Measurements from ENCODE around the gene C2orf78. TPM values are rescaled to one million over a fixed set of nuclear protein-coding genes. Genes with fewer than 3 reads are reported as not detected.

C2orf78 gene
- polyA plus RNA-seq, 1 of the 3 experiments (the other 2 are of a cell fraction): 0.02 TPM

- WGBS (ENCODE audit: low lambda C conversion rate): 84% methylated on average over 1 of the region's 1 CpG
Observed at GRCh38 chr2:73842739-73843019, 58.7 kb downstream of the C2orf78 start.

GRCh38 chr2:73844087-73844486, 60.1 kb downstream of the C2orf78 start:
- WGBS (ENCODE audit: low lambda C conversion rate): 85% methylated on average over 2 of the region's 2 CpGs

More at GRCh38 chr2:73842739-73843019, 58.7 kb downstream of the C2orf78 start:
- Histone ChIP-seq H3K4me2 (no peak overlapping the region), H3K4me3 (ENCODE audit: low read depth in 2 of 2, low read length in 1 of 2) (no peak overlapping the region), H2AFZ (ENCODE audit: low read depth) (no peak overlapping the region), H3K9ac (no peak overlapping the region), H3K4me1 (ENCODE audit: control insufficient read depth in 1 of 2, insufficient read depth in 2 of 2, low read depth in 1 of 2, low read length in 1 of 2) (peaks cover 0 to 9% of the 10 kb centered on the region in 2 experiments; a peak in 1 of 4 replicates), H3F3A (replicated peaks; ENCODE audit: insufficient read depth) (no peaks in the 10 kb centered on the region), H3K9me3 (no peaks in the 10 kb centered on the region), H3K9me2 (no peaks in the 10 kb centered on the region), H3K27me3 (ENCODE audit: insufficient read depth) (no peaks in the 10 kb centered on the region), H4K20me1 (ENCODE audit: insufficient read depth) (no peaks in the 10 kb centered on the region), H3K36me3 (replicated peaks in 1 of 2; ENCODE audit: control insufficient read depth in 1 of 2, insufficient read depth in 2 of 2, low read length in 1 of 2) (peaks cover 39 to 61% of the 10 kb centered on the region in 2 experiments), H3K79me2 (ENCODE audit: insufficient read depth) (peaks cover 17% of the 10 kb centered on the region; the same call in 1 of the 2 replicates), H3K27ac (ENCODE audit: low read depth in 2 of 2, low read length in 1 of 2) (no peak overlapping the region)
- no peak for DNase-seq
- POLR2A ChIA-PET: no interaction called here
- CTCF ChIA-PET: no interaction called here
- TF ChIP-seq MAX (IDR thresholded peaks at IDR 0.05; ENCODE audit: low read depth) (no peak), PBX3 (IDR thresholded peaks at IDR 0.05) (no peak)

GRCh38 chr2:73850009-73850408, 66.0 kb downstream of the C2orf78 start:
- POLR2A ChIA-PET: no interaction called here
- TF ChIP-seq FOXM1 (IDR thresholded peaks at IDR 0.05; ENCODE audit: low read depth): no peak
- TF ChIP-seq USF2 (IDR thresholded peaks at IDR 0.05; ENCODE audit: borderline replicate concordance, low read depth, low read length): no peak
- no peak for TF ChIP-seq GABPA (IDR thresholded peaks at IDR 0.05; ENCODE audit: low read depth)
- no peak for TF ChIP-seq MAX (IDR thresholded peaks at IDR 0.05; ENCODE audit: low read depth)
- no peak for TF ChIP-seq SIN3A (IDR thresholded peaks at IDR 0.05; ENCODE audit: borderline replicate concordance, low read depth, low read length)
- no peak for TF ChIP-seq CHD2 (IDR thresholded peaks at IDR 0.05; ENCODE audit: low read length, partially characterized antibody)
- no peak for TF ChIP-seq TEAD4 (IDR thresholded peaks at IDR 0.05; ENCODE audit: borderline replicate concordance, insufficient read depth)
- TF ChIP-seq YY1 (IDR thresholded peaks at IDR 0.05; ENCODE audit: low read depth): no peak
- TF ChIP-seq NRF1 (IDR thresholded peaks at IDR 0.05; ENCODE audit: low read depth, low read length): no peak
- TF ChIP-seq REST (IDR thresholded peaks at IDR 0.05; ENCODE audit: low read depth, low read length): no peak
- TF ChIP-seq MXI1 (IDR thresholded peaks at IDR 0.05; ENCODE audit: low read depth, low read length): no peak
- no peak for TF ChIP-seq MEF2A (IDR thresholded peaks at IDR 0.05; ENCODE audit: borderline replicate concordance, low read depth)
- no peak for TF ChIP-seq POLR2AphosphoS5 (IDR thresholded peaks at IDR 0.05; ENCODE audit: low read depth, low read length)
- TF ChIP-seq TCF12 (IDR thresholded peaks at IDR 0.05): no peak
- Histone ChIP-seq H3K36me3 (replicated peaks in 1 of 2; ENCODE audit: control insufficient read depth in 1 of 2, insufficient read depth in 2 of 2, low read length in 1 of 2) (peaks cover 61 to 71% of the 10 kb centered on the region in 2 experiments), H3K4me1 (ENCODE audit: control insufficient read depth in 1 of 2, insufficient read depth in 2 of 2, low read depth in 1 of 2, low read length in 1 of 2) (0 out of 4 replicates have a peak, but pooled peaks cover 0 to 3% of the 10 kb centered on the region in 2 experiments), H3K9me3 (no peaks in the 10 kb centered on the region), H3K27ac (ENCODE audit: low read depth in 2 of 2, low read length in 1 of 2) (no peak overlapping the region), H3F3A (replicated peaks; ENCODE audit: insufficient read depth) (peaks cover 18% of the 10 kb centered on the region), H3K9ac (no peak overlapping the region), H3K4me3 (ENCODE audit: low read depth in 2 of 2, low read length in 1 of 2) (no peak overlapping the region), H2AFZ (ENCODE audit: low read depth) (no peak overlapping the region), H4K20me1 (ENCODE audit: insufficient read depth) (no peaks in the 10 kb centered on the region), H3K27me3 (ENCODE audit: insufficient read depth) (no peaks in the 10 kb centered on the region), H3K4me2 (no peak overlapping the region), H3K79me2 (ENCODE audit: insufficient read depth) (no peaks in the 10 kb centered on the region), H3K9me2 (no peaks in the 10 kb centered on the region)
- DNase-seq: no peak
- CTCF ChIA-PET: no interaction called here
- WGBS (ENCODE audit: low lambda C conversion rate): 93% methylated on average over 2 of the region's 2 CpGs

More at GRCh38 chr2:73844087-73844486, 60.1 kb downstream of the C2orf78 start:
- Histone ChIP-seq H3K4me3 (ENCODE audit: low read depth in 2 of 2, low read length in 1 of 2) (no peak overlapping the region), H3K9me2 (no peaks in the 10 kb centered on the region), H2AFZ (ENCODE audit: low read depth) (no peak overlapping the region), H4K20me1 (ENCODE audit: insufficient read depth) (no peaks in the 10 kb centered on the region), H3K27me3 (ENCODE audit: insufficient read depth) (no peaks in the 10 kb centered on the region), H3K27ac (ENCODE audit: low read depth in 2 of 2, low read length in 1 of 2) (no peak overlapping the region), H3K36me3 (replicated peaks in 1 of 2; ENCODE audit: control insufficient read depth in 1 of 2, insufficient read depth in 2 of 2, low read length in 1 of 2) (peaks cover 53 to 66% of the 10 kb centered on the region in 2 experiments), H3F3A (replicated peaks; ENCODE audit: insufficient read depth) (no peaks in the 10 kb centered on the region), H3K4me2 (no peak overlapping the region), H3K9me3 (no peaks in the 10 kb centered on the region), H3K4me1 (ENCODE audit: control insufficient read depth in 1 of 2, insufficient read depth in 2 of 2, low read depth in 1 of 2, low read length in 1 of 2) (no peaks in the 10 kb centered on the region), H3K9ac (no peak overlapping the region), H3K79me2 (ENCODE audit: insufficient read depth) (peaks cover 17% of the 10 kb centered on the region; the same call in 1 of the 2 replicates)
- POLR2A ChIA-PET: no interaction called here
- TF ChIP-seq TAF1 (IDR thresholded peaks at IDR 0.05; ENCODE audit: borderline replicate concordance, low read depth, low read length): no peak
- no peak for TF ChIP-seq SIN3A (IDR thresholded peaks at IDR 0.05; ENCODE audit: borderline replicate concordance, low read depth, low read length)
- DNase-seq: no peak
- CTCF ChIA-PET: interaction anchor here (1.0 to 1.1 kb wide), 2 partner anchors 276 to 406 kb away, joined by 3 to 4 read pairs; no protein-coding TSS in a partner anchor
